Tibial nerve (tissue), 4 donors: ENCODE measurements around the gene IGF1R. TPM values are rescaled to one million over a fixed set of nuclear protein-coding genes. Genes with fewer than 3 reads are reported as not detected.

Experiments
- DNase-seq, 2 donors: peaks; one replicate each; pipeline ENCODE4 v3.0.0-alpha.2; 2019; ENCODE audit warnings: low spot score in 2 of 2
- H3K27ac ChIP-seq, 4 donors: fragments of 200-600 bp; sonication (generic) in 3 of 4; one replicate each; pipeline ENCODE4 v1.5.1; 2017 to 2019; ENCODE audit warnings: mild to moderate bottlenecking in 1 of 4
- H3K27me3 ChIP-seq, 2 donors: fragments of 200-600 bp; sonication (generic) in 1 of 2; one replicate each; pipeline versions ENCODE4 v1.5.1 to v1.6.0; 2017 to 2019
- H3K36me3 ChIP-seq, 3 donors: fragments of 200-600 bp; sonication (generic); one replicate each; pipeline ENCODE4 v1.5.1; 2018 to 2019
- H3K4me1 ChIP-seq, 4 donors: fragments of 200-600 bp; sonication (generic) in 3 of 4; one replicate each; pipeline ENCODE4 v1.5.1; 2017 to 2019
- H3K4me3 ChIP-seq, 4 donors: fragments of 200-600 bp; sonication (generic) in 3 of 4; one replicate each; pipeline ENCODE4 v1.5.1; 2017 to 2019; ENCODE audit warnings: mild to moderate bottlenecking in 1 of 4, moderate library complexity in 1 of 4
- H3K9me3 ChIP-seq, 4 donors: fragments of 200-600 bp; sonication (generic) in 3 of 4; one replicate each; pipeline ENCODE4 v1.5.1; 2017 to 2019
- CTCF ChIP-seq, 5 experiments: fragments of 200-600 bp in 3 of 5; fragments of 450-650 bp in 2 of 5; sonication (generic) in 3 of 5; IDR thresholded peaks; one replicate each; pipeline ENCODE4 v1.5.1; 2016 to 2019; ENCODE audit warnings: antibody characterized with exemption in 5 of 5, mild to moderate bottlenecking in 3 of 5, moderate library complexity in 2 of 5
- EP300 ChIP-seq, 2 donors: sonication (generic); formaldehyde crosslinking; IDR thresholded peaks; one replicate each; pipeline ENCODE4 v1.6.1; 2017; ENCODE audit warnings: antibody characterized with exemption in 2 of 2, mild to moderate bottlenecking in 1 of 2
- POLR2A ChIP-seq, 2 donors: fragments of 450-650 bp; IDR thresholded peaks; one replicate each; pipeline ENCODE4 v1.6.1; 2017; ENCODE audit warnings: antibody characterized with exemption in 2 of 2, mild to moderate bottlenecking in 2 of 2, moderate library complexity in 2 of 2
- WGBS, 2 donors: methylation state at CpG; one replicate each; pipeline ENCODE4 v1.1.5; 2018; 5-methylcytosine and 5-hydroxymethylcytosine counted together
- small RNA-seq: library from RNA; depleted of rRNA; stranded (forward); fragments of <200 nt; gene quantifications from one replicate; pipeline ENCODE3, GENCODE V24; 2016
- total RNA-seq, 4 donors: library from RNA; depleted of rRNA; stranded (reverse); fragments of >200 nt; gene quantifications; one replicate each; pipeline ENCODE4 v1.1.0, GENCODE V29; 2016

The IGF1R gene
- total RNA-seq, 4 donors from 2014 or later = 82.5 to 164 (median 111) TPM

- no peak for DNase-seq
- H3K9me3 ChIP-seq = no peaks in the 10 kb centered on the region
- H3K27me3 ChIP-seq = no peaks in the 10 kb centered on the region
- WGBS, 2 donors = 80 to 82% methylated on average over 9 of the region's 9 CpGs
- TF ChIP-seq EP300 (IDR thresholded peaks at IDR 0.05) (no peak), CTCF (IDR thresholded peaks at IDR 0.05) (no peak), POLR2A (IDR thresholded peaks at IDR 0.05) (no peak)
- no peak overlapping the region for H3K4me3 ChIP-seq
- H3K4me1 ChIP-seq = peaks cover 0 to 7% (median 0%) of the 10 kb centered on the region in 4 donors
- no peaks in the 10 kb centered on the region for H3K36me3 ChIP-seq
- no peak overlapping the region for H3K27ac ChIP-seq
Observed at GRCh38 chr15:99006146-99006545, 357.8 kb downstream of the IGF1R start.

- WGBS, 2 donors = 91 to 93% methylated on average over 17 of the region's 17 CpGs
- H3K27me3 ChIP-seq = no peaks in the 10 kb centered on the region
- TF ChIP-seq CTCF (IDR thresholded peaks at IDR 0.05) = no peak
- TF ChIP-seq EP300 (IDR thresholded peaks at IDR 0.05) = no peak
- TF ChIP-seq POLR2A (IDR thresholded peaks at IDR 0.05) = no peak
Observed at GRCh38 chr15:99006904-99007495, 358.7 kb downstream of the IGF1R start.

GRCh38 chr15:99009741-99010330, 361.5 kb downstream of the IGF1R start:
- no peak for DNase-seq
- peaks cover 0 to 8% (median under 1%) of the 10 kb centered on the region in 4 donors for H3K4me1 ChIP-seq
- WGBS, 2 donors = 36 to 38% methylated on average over 8 of the region's 8 CpGs
- TF ChIP-seq POLR2A (IDR thresholded peaks at IDR 0.05) (no peak), CTCF (IDR thresholded peaks at IDR 0.05) (no peak), EP300 (IDR thresholded peaks at IDR 0.05) (no peak)
- no peak overlapping the region for H3K4me3 ChIP-seq
- H3K36me3 ChIP-seq = no peaks in the 10 kb centered on the region
- H3K27me3 ChIP-seq = peaks cover 0 to under 1% of the 10 kb centered on the region in 2 donors
- no peaks in the 10 kb centered on the region for H3K9me3 ChIP-seq
- no peak overlapping the region for H3K27ac ChIP-seq

More at GRCh38 chr15:99006904-99007495, 358.7 kb downstream of the IGF1R start:
- Histone ChIP-seq H3K4me1 (peaks cover 0 to 7% (median 0%) of the 10 kb centered on the region in 4 donors), H3K9me3 (no peaks in the 10 kb centered on the region), H3K36me3 (no peaks in the 10 kb centered on the region), H3K27ac (no peak overlapping the region), H3K4me3 (no peak overlapping the region)
- DNase-seq = no peak

GRCh38 chr15:99010768-99011167, 362.4 kb downstream of the IGF1R start:
- peaks cover 0 to 18% (median 5%) of the 10 kb centered on the region in 4 donors for H3K4me1 ChIP-seq
- no peak overlapping the region for H3K4me3 ChIP-seq
- TF ChIP-seq EP300 (IDR thresholded peaks at IDR 0.05) (no peak), POLR2A (IDR thresholded peaks at IDR 0.05) (no peak), CTCF (IDR thresholded peaks at IDR 0.05) (no peak)
- no peaks in the 10 kb centered on the region for H3K36me3 ChIP-seq
- peaks cover 0 to 10% of the 10 kb centered on the region in 2 donors for H3K27me3 ChIP-seq
- H3K9me3 ChIP-seq = no peaks in the 10 kb centered on the region
- DNase-seq = no peak
- no peak overlapping the region for H3K27ac ChIP-seq
- 31 to 45% methylated on average over 2 of the region's 2 CpGs for WGBS, 2 donors

Small RNA genes within 50 kb of the gene (small RNA-seq; reads per million reads assigned to genes)
- gene MIR4714 = not detected
